ENCODE data around the gene PLRG1.

PLRG1 gene

DNA sequence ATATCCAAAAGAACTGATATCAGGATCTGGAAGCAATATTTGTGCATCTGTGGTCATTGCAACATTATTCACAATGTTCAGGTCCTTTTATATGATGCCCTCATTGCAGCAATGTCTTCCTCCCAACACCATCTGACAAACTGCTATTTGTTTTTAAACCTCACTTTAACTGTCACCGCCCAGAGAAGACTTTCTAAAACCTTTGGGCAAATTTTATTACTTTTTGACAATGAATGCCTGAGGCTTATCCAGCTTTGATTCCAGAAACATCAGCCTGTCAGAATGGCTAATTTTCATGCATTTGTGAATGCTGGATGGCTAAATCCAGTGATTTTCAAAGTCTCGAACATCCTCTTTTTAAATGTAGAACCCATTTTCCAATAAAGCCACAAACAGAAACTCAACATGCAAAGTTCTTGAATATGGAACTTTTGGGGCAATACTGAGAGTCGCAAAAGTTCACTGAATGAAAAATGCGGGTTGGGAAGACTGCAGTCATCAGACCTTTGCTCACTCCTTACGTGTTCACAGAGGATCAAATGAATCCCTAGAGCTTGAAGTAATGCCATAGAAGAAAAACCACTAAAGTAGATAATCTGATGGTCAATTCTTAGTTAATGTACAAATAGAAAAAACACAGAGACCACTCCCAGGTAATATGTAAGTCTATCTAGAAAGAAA lies 23.1 kb upstream of the PLRG1 start:
- no peak overlapping the region for H3K27ac ChIP-seq
- no peak for TF ChIP-seq CTCF (conservative IDR thresholded peaks at IDR 0.05; ENCODE audit: low read depth)
- POLR2A ChIA-PET (ENCODE audit: low non-redundant PET) = no interaction called here
- CTCF ChIA-PET = interaction anchor here (0.6 kb wide), 1 partner anchor 345 kb away, joined by 3 read pairs; no protein-coding TSS in a partner anchor
- DNase-seq (ENCODE audit: low spot score) = no peak

- ChIA-PET CTCF (no interaction called here), POLR2A (ENCODE audit: low non-redundant PET) (no interaction called here)
- no peak overlapping the region for H3K27ac ChIP-seq
- DNase-seq (ENCODE audit: low spot score) = no peak
- TF ChIP-seq CTCF (conservative IDR thresholded peaks at IDR 0.05; ENCODE audit: low read depth) = no peak
Observed at GRCh38 chr4:154569584-154569983, 19.4 kb upstream of the PLRG1 start.

DNA sequence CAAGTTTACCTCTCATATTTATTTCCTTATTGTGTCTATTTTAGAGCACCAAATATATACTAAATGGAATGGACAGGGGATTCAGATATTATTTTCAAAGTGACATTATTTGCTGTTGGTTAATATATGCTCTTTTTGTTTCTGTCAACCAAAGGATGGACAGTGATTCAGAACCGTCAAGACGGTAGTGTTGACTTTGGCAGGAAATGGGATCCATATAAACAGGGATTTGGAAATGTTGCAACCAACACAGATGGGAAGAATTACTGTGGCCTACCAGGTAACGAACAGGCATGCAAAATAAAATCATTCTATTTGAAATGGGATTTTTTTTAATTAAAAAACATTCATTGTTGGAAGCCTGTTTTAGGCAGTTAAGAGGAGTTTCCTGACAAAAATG lies 18.8 kb upstream of the PLRG1 start:
- no peak for TF ChIP-seq CTCF (conservative IDR thresholded peaks at IDR 0.05; ENCODE audit: low read depth)
- DNase-seq (ENCODE audit: low spot score) = peak; percentile 6
- ChIA-PET CTCF (no interaction called here), POLR2A (ENCODE audit: low non-redundant PET) (no interaction called here)
- no peak overlapping the region for H3K27ac ChIP-seq

DNA sequence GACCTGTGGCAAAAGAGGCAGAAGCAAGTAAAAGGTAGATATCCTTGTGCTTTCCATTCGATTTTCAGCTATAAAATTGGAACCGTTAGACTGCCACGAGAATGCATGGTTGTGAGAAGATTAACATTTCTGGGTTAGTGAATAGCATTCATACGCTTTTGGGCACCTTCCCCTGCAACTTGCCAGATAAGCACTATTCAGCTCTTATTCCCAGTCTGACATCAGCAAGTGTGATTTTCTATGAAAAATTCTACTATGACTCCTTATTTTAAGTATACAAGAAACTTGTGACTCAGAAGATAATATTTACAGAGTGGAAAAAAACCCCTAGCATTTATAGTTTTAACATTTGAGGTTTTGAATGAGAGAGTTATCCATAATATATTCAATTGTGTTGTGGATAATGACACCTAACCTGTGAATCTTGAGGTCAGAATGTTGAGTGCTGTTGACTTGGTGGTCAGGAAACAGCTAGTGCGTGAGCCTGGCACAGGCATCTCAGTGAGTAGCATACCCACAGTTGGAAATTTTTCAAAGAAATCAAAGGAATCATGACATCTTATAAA lies 16.5 kb upstream of the PLRG1 start:
- H3K27ac ChIP-seq = no peak overlapping the region
- ChIA-PET CTCF (no interaction called here), POLR2A (ENCODE audit: low non-redundant PET) (no interaction called here)
- no peak for TF ChIP-seq CTCF (conservative IDR thresholded peaks at IDR 0.05; ENCODE audit: low read depth)
- DNase-seq (ENCODE audit: low spot score) = no peak

- no peak for DNase-seq (ENCODE audit: low spot score)
- no peak for TF ChIP-seq CTCF (conservative IDR thresholded peaks at IDR 0.05; ENCODE audit: low read depth)
- POLR2A ChIA-PET (ENCODE audit: low non-redundant PET) = no interaction called here
- H3K27ac ChIP-seq = no peak overlapping the region
- CTCF ChIA-PET = no interaction called here
Observed at GRCh38 chr4:154565704-154566103, 15.5 kb upstream of the PLRG1 start.

DNA sequence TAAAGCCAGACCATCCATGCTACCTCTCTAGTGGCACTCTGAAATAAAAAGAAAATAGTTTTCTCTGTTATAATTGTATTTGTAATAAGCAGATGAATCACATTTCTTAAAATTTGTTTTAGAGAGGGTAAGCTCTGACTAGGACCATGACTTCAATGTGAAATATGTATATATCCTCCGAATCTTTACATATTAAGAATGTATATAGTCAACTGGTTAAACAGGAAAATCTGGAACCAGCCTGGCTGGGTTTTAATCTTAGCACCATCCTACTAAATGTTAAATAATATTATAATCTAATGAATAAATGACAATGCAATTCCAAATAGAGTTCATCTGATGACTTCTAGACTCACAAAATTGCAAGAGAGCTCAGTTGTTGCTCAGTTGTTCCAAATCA lies 14.1 kb upstream of the PLRG1 start:
- no peak for TF ChIP-seq CTCF (conservative IDR thresholded peaks at IDR 0.05; ENCODE audit: low read depth)
- no peak overlapping the region for H3K27ac ChIP-seq
- ChIA-PET CTCF (interaction anchor here (0.9 kb wide), 1 partner anchor 17 kb away, joined by 3 read pairs; no protein-coding TSS in a partner anchor), POLR2A (ENCODE audit: low non-redundant PET) (no interaction called here)
- peak; percentile 10 for DNase-seq (ENCODE audit: low spot score)
